Keratinocyte (primary cell): Measurements from ENCODE around the gene LRRN2. TPM values are rescaled to one million over a fixed set of nuclear protein-coding genes. Genes with fewer than 3 reads are reported as not detected.

Experiments
- DNase-seq: peaks from one replicate; pipeline ENCODE4 v3.0.0-alpha.2; 2011; ENCODE audit warnings: low read depth, missing footprints, low spot score
- FAIRE-seq: peaks from 2 replicates; lab custom pipeline; 2011; peaks lifted over from hg19 to GRCh38; lab: Jason Lieb, UNC
- H2AFZ ChIP-seq: 2 replicates; pipeline ENCODE4 v1.6.0; 2012; ENCODE audit warnings: low read length, control low read depth, inconsistent platforms; ENCODE audit not compliant: control insufficient read depth
- H3K27ac ChIP-seq: 2 replicates; pipeline ENCODE4 v1.5.1; 2011; ENCODE audit warnings: low read length; ENCODE audit not compliant: control insufficient read depth, insufficient read depth
- H3K27me3 ChIP-seq: 3 replicates; pipeline ENCODE4 v1.6.0; 2011; ENCODE audit warnings: low read length; ENCODE audit not compliant: control insufficient read depth, insufficient read depth; ENCODE audit errors: extremely low read depth
- H3K36me3 ChIP-seq, 2 experiments: 2 replicates in 1 of 2; 3 replicates in 1 of 2; pipeline ENCODE4 v1.5.1; 2011; ENCODE audit warnings: low read length in 2 of 2, mild to moderate bottlenecking in 1 of 2; ENCODE audit not compliant: control insufficient read depth in 2 of 2, insufficient read depth in 2 of 2; ENCODE audit errors: extremely low read depth in 1 of 2
- H3K4me1 ChIP-seq: 3 replicates; pipeline ENCODE4 v1.5.1; 2011; ENCODE audit warnings: low read length; ENCODE audit not compliant: control insufficient read depth, insufficient read depth; ENCODE audit errors: extremely low read depth
- H3K4me2 ChIP-seq: 3 replicates; pipeline ENCODE4 v1.6.0; 2011; ENCODE audit warnings: low read depth, low read length; ENCODE audit not compliant: control insufficient read depth, insufficient read depth; ENCODE audit errors: extremely low read depth
- H3K4me3 ChIP-seq, 3 experiments: fragments of 200-600 bp in 1 of 3; sonication (generic) in 1 of 3; 2 replicates in 2 of 3; 3 replicates in 1 of 3; pipeline ENCODE4 v1.5.1; 2011 to 2016; ENCODE audit warnings: low read length in 3 of 3, mild to moderate bottlenecking in 3 of 3, control low read depth in 2 of 3, inconsistent platforms in 1 of 3, low read depth in 1 of 3, mixed read lengths in 1 of 3, mixed run types in 1 of 3, moderate library complexity in 1 of 3; ENCODE audit not compliant: control insufficient read depth in 2 of 3, insufficient read depth in 2 of 3; ENCODE audit errors: extremely low read depth in 1 of 3
- H3K79me2 ChIP-seq: 2 replicates; pipeline ENCODE4 v1.6.0; 2012; ENCODE audit warnings: low read length; ENCODE audit not compliant: control insufficient read depth, insufficient read depth
- H3K9ac ChIP-seq: 3 replicates; pipeline ENCODE4 v1.6.0; 2011; ENCODE audit warnings: low read length; ENCODE audit not compliant: control insufficient read depth, insufficient read depth; ENCODE audit errors: extremely low read depth
- H3K9me1 ChIP-seq: 3 replicates; pipeline ENCODE4 v1.6.0; 2011; ENCODE audit warnings: low read length; ENCODE audit not compliant: control insufficient read depth, insufficient read depth; ENCODE audit errors: extremely low read depth
- H3K9me3 ChIP-seq: 2 replicates; pipeline ENCODE4 v1.5.1; 2012; ENCODE audit warnings: low read depth, low read length; ENCODE audit not compliant: control insufficient read depth
- H4K20me1 ChIP-seq: 3 replicates; pipeline ENCODE4 v1.6.0; 2011; ENCODE audit warnings: low read length; ENCODE audit not compliant: control insufficient read depth, insufficient read depth; ENCODE audit errors: extremely low read depth
- EZH2 ChIP-seq: IDR thresholded peaks from one replicate; pipeline ENCODE4 v1.6.1; 2012; ENCODE audit warnings: inconsistent platforms, mild to moderate bottlenecking, low read length, moderate library complexity
- dilution Hi-C: fragments of 300-500 bp; cut with MboI; formaldehyde crosslinking; loops from one replicate; pipeline ENCODE4 v1.7.0; 2020; ENCODE audit warnings: low sequenced_read_pairs; ENCODE audit not compliant: extremely low pct_ligation_motif_present
- polyA plus RNA-seq, 5 experiments: library from polyadenylated mRNA; depleted of rRNA in 3 of 5; stranded (reverse) in 3 of 5; stranded (forward) in 1 of 5; unstranded in 1 of 5; fragments of >200 nt; gene quantifications; 1 replicate in 1 of 5; 2 replicates in 3 of 5; 3 replicates in 1 of 5; pipeline versions ENCODE4 v1.2.1 to v1.2.3, GENCODE V29; 2011 to 2012; ENCODE audit warnings: missing spikeins in 2 of 5, low read depth in 1 of 5, low replicate concordance in 1 of 5
- TF ChIP-seq, protein P1 (sequence below), 3 experiments: IDR thresholded peaks in 1 of 3; conservative IDR thresholded peaks in 1 of 3; optimal IDR thresholded peaks in 1 of 3; 2 replicates in 2 of 3; 3 replicates in 1 of 3; pipeline versions ENCODE3 to v1.5.1; 2011; ENCODE audit warnings: low read length in 3 of 3, mild to moderate bottlenecking in 3 of 3, moderate library complexity in 2 of 3, control low read depth in 1 of 3, inconsistent platforms in 1 of 3; ENCODE audit not compliant: insufficient read depth in 2 of 3; ENCODE audit errors: extremely low read depth in 1 of 3

LRRN2 gene
- polyA plus RNA-seq, 1 donor (not counting 4 experiments of a cell fraction or from before 2014, with no cell fraction given) = not detected

DNA sequence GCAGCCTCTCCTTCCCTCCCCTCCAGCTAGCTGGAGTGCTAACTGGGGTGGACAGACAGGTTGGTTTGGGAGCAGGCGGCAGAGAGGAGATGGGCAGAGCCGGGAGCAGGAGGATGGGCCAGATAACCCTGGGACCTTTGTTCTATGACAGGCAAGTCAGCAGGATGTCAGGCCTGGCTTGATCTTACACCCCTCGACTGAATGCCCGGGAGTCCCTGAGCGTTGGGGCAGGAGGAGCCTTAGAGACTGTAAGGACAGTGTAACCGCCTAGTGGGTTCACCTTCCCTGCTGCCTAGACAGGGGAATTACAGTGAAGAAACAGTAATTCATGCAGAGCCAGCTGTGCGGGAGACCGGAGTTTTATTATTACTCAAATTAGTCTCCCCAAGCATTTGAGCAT is 109.1 kb downstream of the LRRN2 start:
- dilution Hi-C loops = no loop called here
- no peak for TF ChIP-seq EZH2
- TF ChIP-seq, protein P1, sequence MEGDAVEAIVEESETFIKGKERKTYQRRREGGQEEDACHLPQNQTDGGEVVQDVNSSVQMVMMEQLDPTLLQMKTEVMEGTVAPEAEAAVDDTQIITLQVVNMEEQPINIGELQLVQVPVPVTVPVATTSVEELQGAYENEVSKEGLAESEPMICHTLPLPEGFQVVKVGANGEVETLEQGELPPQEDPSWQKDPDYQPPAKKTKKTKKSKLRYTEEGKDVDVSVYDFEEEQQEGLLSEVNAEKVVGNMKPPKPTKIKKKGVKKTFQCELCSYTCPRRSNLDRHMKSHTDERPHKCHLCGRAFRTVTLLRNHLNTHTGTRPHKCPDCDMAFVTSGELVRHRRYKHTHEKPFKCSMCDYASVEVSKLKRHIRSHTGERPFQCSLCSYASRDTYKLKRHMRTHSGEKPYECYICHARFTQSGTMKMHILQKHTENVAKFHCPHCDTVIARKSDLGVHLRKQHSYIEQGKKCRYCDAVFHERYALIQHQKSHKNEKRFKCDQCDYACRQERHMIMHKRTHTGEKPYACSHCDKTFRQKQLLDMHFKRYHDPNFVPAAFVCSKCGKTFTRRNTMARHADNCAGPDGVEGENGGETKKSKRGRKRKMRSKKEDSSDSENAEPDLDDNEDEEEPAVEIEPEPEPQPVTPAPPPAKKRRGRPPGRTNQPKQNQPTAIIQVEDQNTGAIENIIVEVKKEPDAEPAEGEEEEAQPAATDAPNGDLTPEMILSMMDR (optimal IDR thresholded peaks at IDR 0.05 in 1 of 3, IDR thresholded peaks at IDR 0.05 in 1 of 3, conservative IDR thresholded peaks at IDR 0.05 in 1 of 3; ENCODE audit: extremely low read depth in 1 of 3, insufficient read depth in 2 of 3, low read length in 3 of 3) = no peak
- no peak for FAIRE-seq

DNA sequence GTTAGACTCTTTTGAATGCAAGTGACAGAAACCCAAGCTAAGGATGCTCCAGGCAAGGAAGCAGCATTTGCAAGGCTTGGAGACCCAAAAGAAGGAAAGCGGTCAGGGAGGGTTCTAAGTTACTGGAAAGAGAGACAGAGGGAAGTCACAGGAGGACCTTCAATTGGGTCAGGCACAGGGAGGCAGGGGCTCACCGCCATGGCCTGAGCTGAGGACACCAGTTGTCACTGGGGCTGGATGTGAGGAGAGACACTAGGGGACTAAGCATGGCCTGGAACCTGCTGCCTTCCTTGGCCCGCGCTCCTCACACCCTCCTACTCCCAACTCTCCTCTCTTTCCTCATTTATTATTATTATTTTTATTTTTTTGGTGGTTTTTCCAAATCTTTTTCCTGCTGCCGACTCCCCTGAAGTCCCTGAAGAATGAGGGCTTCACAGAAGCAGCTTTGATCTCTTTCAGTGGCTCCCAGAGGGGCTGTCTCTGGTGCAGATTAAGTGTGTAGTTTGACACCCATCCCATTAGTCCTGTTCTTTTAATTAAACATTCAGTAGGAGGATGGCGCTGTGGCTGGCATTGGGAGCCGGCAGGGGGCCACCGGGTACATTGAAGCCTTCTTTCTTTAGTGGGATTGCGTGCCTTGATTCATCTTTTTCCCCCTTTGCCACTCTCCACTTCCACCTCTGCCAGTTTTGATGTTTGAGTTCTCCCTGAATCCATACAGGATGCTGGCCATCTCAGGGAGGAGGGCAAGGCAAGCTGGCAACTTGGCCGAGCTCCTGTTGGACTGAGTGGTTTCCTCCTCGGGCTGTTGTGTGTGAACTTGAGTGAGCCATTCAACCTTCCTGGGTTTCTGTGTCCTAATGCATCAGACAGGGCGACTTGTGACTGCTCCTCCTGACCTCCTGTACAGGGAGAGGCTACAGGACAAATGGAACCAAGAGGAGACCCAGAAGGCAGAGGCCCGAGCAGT is 110.0 kb downstream of the LRRN2 start:
- no peak for FAIRE-seq

More for the DNA sequence above, 109.1 kb downstream of the LRRN2 start:
- Histone ChIP-seq H4K20me1 (no peaks in the 10 kb centered on the region), H3K36me3 (no peaks in the 10 kb centered on the region), H3K27ac (no peak overlapping the region), H3K9ac (no peak overlapping the region), H3K79me2 (no peaks in the 10 kb centered on the region), H3K9me3 (no peaks in the 10 kb centered on the region), H2AFZ (no peak overlapping the region), H3K4me2 (no peak overlapping the region), H3K9me1 (no peaks in the 10 kb centered on the region), H3K27me3 (no peaks in the 10 kb centered on the region), H3K4me3 (no peak overlapping the region), H3K4me1 (peaks cover 14% of the 10 kb centered on the region)
- no peak for DNase-seq

More for the DNA sequence above, 110.0 kb downstream of the LRRN2 start:
- dilution Hi-C loops = no loop called here
- H3K27me3 ChIP-seq = no peaks in the 10 kb centered on the region
- H3K9me3 ChIP-seq = no peaks in the 10 kb centered on the region
- H3K27ac ChIP-seq = no peak overlapping the region
- H3K36me3 ChIP-seq = no peaks in the 10 kb centered on the region
- H3K4me1 ChIP-seq = peaks cover 14% of the 10 kb centered on the region
- no peaks in the 10 kb centered on the region for H3K79me2 ChIP-seq
- TF ChIP-seq, protein P1 (optimal IDR thresholded peaks at IDR 0.05 in 1 of 3, IDR thresholded peaks at IDR 0.05 in 1 of 3, conservative IDR thresholded peaks at IDR 0.05 in 1 of 3; ENCODE audit: extremely low read depth in 1 of 3, insufficient read depth in 2 of 3, low read length in 3 of 3) = no peak
- TF ChIP-seq EZH2 = no peak
- no peak overlapping the region for H2AFZ ChIP-seq
- no peaks in the 10 kb centered on the region for H3K9me1 ChIP-seq
- no peak for DNase-seq
- no peak overlapping the region for H3K4me3 ChIP-seq
- no peak overlapping the region for H3K9ac ChIP-seq
- no peaks in the 10 kb centered on the region for H4K20me1 ChIP-seq
- no peak overlapping the region for H3K4me2 ChIP-seq
